HG02852 (cell line): ENCODE data around the gene DISC1.

Experiments
- ATAC-seq: cut with Tn5 transposase; IDR thresholded peaks from one replicate; pipeline ENCODE4 v1.9.1; 2021; ENCODE audit warnings: mild to moderate bottlenecking, moderate library complexity; ENCODE audit not compliant: unreplicated experiment

The DISC1 gene

GRCh38 chr1:231694465-231695077 is 68.0 kb downstream of the DISC1 start:
- ATAC-seq: no peak

- ATAC-seq: no peak
These were observed 69.1 kb downstream of the DISC1 start for GRCh38 chr1:231695439-231696255.

GRCh38 chr1:231699784-231700183 is 73.2 kb downstream of the DISC1 start:
- no peak for ATAC-seq

- ATAC-seq: no peak
These were observed 74.7 kb downstream of the DISC1 start for GRCh38 chr1:231701306-231701705.

GRCh38 chr1:231702331-231702730 is 75.7 kb downstream of the DISC1 start:
- ATAC-seq: no peak

- no peak for ATAC-seq
These were observed 76.2 kb downstream of the DISC1 start for GRCh38 chr1:231702804-231703203.

- no peak for ATAC-seq
These were observed 79.5 kb downstream of the DISC1 start for GRCh38 chr1:231705806-231706760.

GRCh38 chr1:231706934-231707333 is 80.3 kb downstream of the DISC1 start:
- ATAC-seq: no peak

GRCh38 chr1:231707407-231707806 is 80.8 kb downstream of the DISC1 start:
- ATAC-seq: no peak

- no peak for ATAC-seq
These were observed 81.8 kb downstream of the DISC1 start for GRCh38 chr1:231708394-231708793.

GRCh38 chr1:231714440-231714839 is 87.8 kb downstream of the DISC1 start:
- no peak for ATAC-seq

- no peak for ATAC-seq
These were observed 89.5 kb downstream of the DISC1 start for GRCh38 chr1:231715816-231716722.

GRCh38 chr1:231716879-231717278 is 90.3 kb downstream of the DISC1 start:
- no peak for ATAC-seq

- ATAC-seq: no peak
These were observed 93.0 kb downstream of the DISC1 start for GRCh38 chr1:231719485-231720183.

GRCh38 chr1:231720652-231721325 is 94.2 kb downstream of the DISC1 start:
- ATAC-seq: no peak

- ATAC-seq: no peak
These were observed 94.8 kb downstream of the DISC1 start for GRCh38 chr1:231721436-231721835.

- no peak for ATAC-seq
These were observed 95.8 kb downstream of the DISC1 start for GRCh38 chr1:231722356-231722755.

- ATAC-seq: no peak
These were observed 96.6 kb downstream of the DISC1 start for GRCh38 chr1:231723146-231723545.

- ATAC-seq: no peak
These were observed 97.5 kb downstream of the DISC1 start for GRCh38 chr1:231724041-231724440.
